ENCODE results near the gene ENC1. TPM values are rescaled to one million over a fixed set of nuclear protein-coding genes. Genes with fewer than 3 reads are reported as not detected.

ENC1 gene
- total and polyA plus RNA-seq, 10 of the 15 experiments (the other 5 are each of a cell fraction or from before 2014, with no cell fraction given) = 8.2 to 55.5 (median 32.1) TPM

DNA sequence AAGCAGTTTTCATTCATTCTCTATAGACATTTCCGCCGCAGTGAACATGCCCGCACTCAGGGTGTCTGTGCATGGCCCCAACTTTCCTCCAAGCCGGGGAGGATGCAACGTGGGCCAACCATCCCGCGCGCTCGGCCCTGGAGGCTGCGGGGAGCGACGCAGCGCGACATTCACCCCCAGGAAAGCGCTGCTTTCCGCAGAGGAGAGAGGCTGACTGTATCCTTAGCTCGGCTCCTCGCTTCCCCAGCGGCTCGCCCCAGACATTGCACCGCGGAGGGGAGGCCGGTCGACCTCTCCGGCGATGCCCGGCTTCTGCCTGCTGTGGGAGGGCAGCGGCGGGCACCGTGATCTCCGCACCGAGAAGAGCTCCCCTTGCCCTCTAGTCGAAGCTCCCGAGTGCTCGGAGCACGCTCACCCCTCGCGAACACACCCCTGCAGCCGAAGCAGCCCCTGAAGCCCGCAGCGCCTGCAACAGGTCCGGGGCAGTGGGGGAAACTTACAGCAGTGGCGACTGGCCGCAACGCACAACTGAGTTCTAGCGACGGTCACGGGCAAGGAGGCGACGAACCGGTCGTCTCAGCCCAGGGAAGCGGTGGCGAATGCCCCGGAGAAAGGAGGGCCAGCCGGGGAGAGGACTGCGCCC lies 600 bp downstream of the ENC1 start (continued):
- TF ChIP-seq, protein P1, sequence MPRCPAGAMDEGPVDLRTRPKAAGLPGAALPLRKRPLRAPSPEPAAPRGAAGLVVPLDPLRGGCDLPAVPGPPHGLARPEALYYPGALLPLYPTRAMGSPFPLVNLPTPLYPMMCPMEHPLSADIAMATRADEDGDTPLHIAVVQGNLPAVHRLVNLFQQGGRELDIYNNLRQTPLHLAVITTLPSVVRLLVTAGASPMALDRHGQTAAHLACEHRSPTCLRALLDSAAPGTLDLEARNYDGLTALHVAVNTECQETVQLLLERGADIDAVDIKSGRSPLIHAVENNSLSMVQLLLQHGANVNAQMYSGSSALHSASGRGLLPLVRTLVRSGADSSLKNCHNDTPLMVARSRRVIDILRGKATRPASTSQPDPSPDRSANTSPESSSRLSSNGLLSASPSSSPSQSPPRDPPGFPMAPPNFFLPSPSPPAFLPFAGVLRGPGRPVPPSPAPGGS (IDR thresholded peaks at IDR 0.05; ENCODE audit: borderline replicate concordance, insufficient read depth, low read depth, low read length, poor library complexity, severe bottlenecking) = no peak
- TF ChIP-seq EP300 (IDR thresholded peaks at IDR 0.05; ENCODE audit: borderline replicate concordance in 1 of 2, control insufficient read depth in 1 of 2, low read depth in 2 of 2, low read length in 2 of 2) (no peak), TCF3 (IDR thresholded peaks at IDR 0.05; ENCODE audit: borderline replicate concordance, insufficient read depth, low read depth, low read length) (no peak), CHD1 (IDR thresholded peaks at IDR 0.05; ENCODE audit: low read depth, low read length) (0 out of 2 replicates have a peak, but pooled peaks have one; percentile 72), CREM (IDR thresholded peaks at IDR 0.05; ENCODE audit: low read depth) (no peak), CBX3 (IDR thresholded peaks at IDR 0.05; ENCODE audit: borderline replicate concordance, low read depth) (no peak), ZNF24 (IDR thresholded peaks at IDR 0.05) (no peak), POLR2A (IDR thresholded peaks at IDR 0.05; ENCODE audit: low read depth, low read length) (no peak; the same call in 1 of the 2 replicates), ZNF274 (IDR thresholded peaks at IDR 0.05; ENCODE audit: insufficient read depth, insufficient read length) (no peak), SREBF2 (IDR thresholded peaks at IDR 0.05; ENCODE audit: low read length) (no peak), BHLHE40 (IDR thresholded peaks at IDR 0.05; ENCODE audit: borderline replicate concordance in 1 of 2, low read depth in 2 of 2, low read length in 1 of 2) (no peak), ZBED1 (IDR thresholded peaks at IDR 0.05; ENCODE audit: borderline replicate concordance) (no peak), KDM1A (IDR thresholded peaks at IDR 0.05; ENCODE audit: borderline replicate concordance) (no peak), RELA (IDR thresholded peaks at IDR 0.05; ENCODE audit: borderline replicate concordance, partially characterized antibody) (no peak), NRF1 (conservative IDR thresholded peaks at IDR 0.05; ENCODE audit: low read depth, low read length) (no peak), BMI1 (IDR thresholded peaks at IDR 0.05; ENCODE audit: borderline replicate concordance) (no peak), MYC (IDR thresholded peaks at IDR 0.05; ENCODE audit: insufficient read depth, insufficient read length, insufficient replicate concordance, low read length, severe bottlenecking) (no peak), KLF5 (IDR thresholded peaks at IDR 0.05; ENCODE audit: partially characterized antibody) (no peak), HDGF (IDR thresholded peaks at IDR 0.05) (0 out of 2 replicates have a peak, but pooled peaks have one; percentile 46)
- TF ChIP-seq, protein P2, sequence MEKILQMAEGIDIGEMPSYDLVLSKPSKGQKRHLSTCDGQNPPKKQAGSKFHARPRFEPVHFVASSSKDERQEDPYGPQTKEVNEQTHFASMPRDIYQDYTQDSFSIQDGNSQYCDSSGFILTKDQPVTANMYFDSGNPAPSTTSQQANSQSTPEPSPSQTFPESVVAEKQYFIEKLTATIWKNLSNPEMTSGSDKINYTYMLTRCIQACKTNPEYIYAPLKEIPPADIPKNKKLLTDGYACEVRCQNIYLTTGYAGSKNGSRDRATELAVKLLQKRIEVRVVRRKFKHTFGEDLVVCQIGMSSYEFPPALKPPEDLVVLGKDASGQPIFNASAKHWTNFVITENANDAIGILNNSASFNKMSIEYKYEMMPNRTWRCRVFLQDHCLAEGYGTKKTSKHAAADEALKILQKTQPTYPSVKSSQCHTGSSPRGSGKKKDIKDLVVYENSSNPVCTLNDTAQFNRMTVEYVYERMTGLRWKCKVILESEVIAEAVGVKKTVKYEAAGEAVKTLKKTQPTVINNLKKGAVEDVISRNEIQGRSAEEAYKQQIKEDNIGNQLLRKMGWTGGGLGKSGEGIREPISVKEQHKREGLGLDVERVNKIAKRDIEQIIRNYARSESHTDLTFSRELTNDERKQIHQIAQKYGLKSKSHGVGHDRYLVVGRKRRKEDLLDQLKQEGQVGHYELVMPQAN (conservative IDR thresholded peaks at IDR 0.05) = no peak
- TF ChIP-seq, protein P3, sequence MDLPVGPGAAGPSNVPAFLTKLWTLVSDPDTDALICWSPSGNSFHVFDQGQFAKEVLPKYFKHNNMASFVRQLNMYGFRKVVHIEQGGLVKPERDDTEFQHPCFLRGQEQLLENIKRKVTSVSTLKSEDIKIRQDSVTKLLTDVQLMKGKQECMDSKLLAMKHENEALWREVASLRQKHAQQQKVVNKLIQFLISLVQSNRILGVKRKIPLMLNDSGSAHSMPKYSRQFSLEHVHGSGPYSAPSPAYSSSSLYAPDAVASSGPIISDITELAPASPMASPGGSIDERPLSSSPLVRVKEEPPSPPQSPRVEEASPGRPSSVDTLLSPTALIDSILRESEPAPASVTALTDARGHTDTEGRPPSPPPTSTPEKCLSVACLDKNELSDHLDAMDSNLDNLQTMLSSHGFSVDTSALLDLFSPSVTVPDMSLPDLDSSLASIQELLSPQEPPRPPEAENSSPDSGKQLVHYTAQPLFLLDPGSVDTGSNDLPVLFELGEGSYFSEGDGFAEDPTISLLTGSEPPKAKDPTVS (IDR thresholded peaks at IDR 0.05; ENCODE audit: low read depth, low read length) = no peak
- TF ChIP-seq, protein P4, sequence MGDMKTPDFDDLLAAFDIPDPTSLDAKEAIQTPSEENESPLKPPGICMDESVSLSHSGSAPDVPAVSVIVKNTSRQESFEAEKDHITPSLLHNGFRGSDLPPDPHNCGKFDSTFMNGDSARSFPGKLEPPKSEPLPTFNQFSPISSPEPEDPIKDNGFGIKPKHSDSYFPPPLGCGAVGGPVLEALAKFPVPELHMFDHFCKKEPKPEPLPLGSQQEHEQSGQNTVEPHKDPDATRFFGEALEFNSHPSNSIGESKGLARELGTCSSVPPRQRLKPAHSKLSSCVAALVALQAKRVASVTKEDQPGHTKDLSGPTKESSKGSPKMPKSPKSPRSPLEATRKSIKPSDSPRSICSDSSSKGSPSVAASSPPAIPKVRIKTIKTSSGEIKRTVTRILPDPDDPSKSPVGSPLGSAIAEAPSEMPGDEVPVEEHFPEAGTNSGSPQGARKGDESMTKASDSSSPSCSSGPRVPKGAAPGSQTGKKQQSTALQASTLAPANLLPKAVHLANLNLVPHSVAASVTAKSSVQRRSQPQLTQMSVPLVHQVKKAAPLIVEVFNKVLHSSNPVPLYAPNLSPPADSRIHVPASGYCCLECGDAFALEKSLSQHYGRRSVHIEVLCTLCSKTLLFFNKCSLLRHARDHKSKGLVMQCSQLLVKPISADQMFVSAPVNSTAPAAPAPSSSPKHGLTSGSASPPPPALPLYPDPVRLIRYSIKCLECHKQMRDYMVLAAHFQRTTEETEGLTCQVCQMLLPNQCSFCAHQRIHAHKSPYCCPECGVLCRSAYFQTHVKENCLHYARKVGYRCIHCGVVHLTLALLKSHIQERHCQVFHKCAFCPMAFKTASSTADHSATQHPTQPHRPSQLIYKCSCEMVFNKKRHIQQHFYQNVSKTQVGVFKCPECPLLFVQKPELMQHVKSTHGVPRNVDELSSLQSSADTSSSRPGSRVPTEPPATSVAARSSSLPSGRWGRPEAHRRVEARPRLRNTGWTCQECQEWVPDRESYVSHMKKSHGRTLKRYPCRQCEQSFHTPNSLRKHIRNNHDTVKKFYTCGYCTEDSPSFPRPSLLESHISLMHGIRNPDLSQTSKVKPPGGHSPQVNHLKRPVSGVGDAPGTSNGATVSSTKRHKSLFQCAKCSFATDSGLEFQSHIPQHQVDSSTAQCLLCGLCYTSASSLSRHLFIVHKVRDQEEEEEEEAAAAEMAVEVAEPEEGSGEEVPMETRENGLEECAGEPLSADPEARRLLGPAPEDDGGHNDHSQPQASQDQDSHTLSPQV (IDR thresholded peaks at IDR 0.05) = no peak

All from GM12878 (cell line).